MCF 10A (cell line): ENCODE results near the gene LTO1. TPM values are rescaled to one million over a fixed set of nuclear protein-coding genes. Genes with fewer than 3 reads are reported as not detected.

Source experiments
- BruUV-seq: library from RNA; stranded (reverse); fragments of 400-500 nt; replicated peaks from 2 replicates; lab custom pipeline; 2021; lab: Mats Ljungman, UMichigan
- CTCF ChIA-PET: fragments of 300-600 bp; sonication (Branson Sonifier 250); formaldehyde crosslinking; extraction: SDS; loops from one replicate; lab custom pipeline; 2021; ENCODE audit warnings: antibody characterized with exemption, inconsistent platforms; lab: Yijun Ruan, JAX
- POLR2A ChIA-PET: fragments of 300-600, 350-650 bp; sonication (Branson Sonifier 250); formaldehyde crosslinking; extraction: SDS; loops from one replicate; lab custom pipeline; 2020; ENCODE audit warnings: antibody characterized with exemption, inconsistent platforms; lab: Yijun Ruan, JAX
- DNase-seq: peaks from one replicate; pipeline ENCODE4 v3.0.0-alpha.2; 2018; ENCODE audit not compliant: unreplicated experiment
- H3K27ac Mint-ChIP-seq: one replicate; pipeline ENCODE4 v1.8.0; 2022; ENCODE audit warnings: mild to moderate bottlenecking, low read depth, mixed read lengths; ENCODE audit not compliant: unreplicated experiment
- H3K27me3 Mint-ChIP-seq: one replicate; pipeline ENCODE4 v1.8.0; 2022; ENCODE audit warnings: mixed read lengths; ENCODE audit not compliant: insufficient read depth, unreplicated experiment
- H3K36me3 Mint-ChIP-seq: one replicate; pipeline ENCODE4 v1.8.0; 2022; ENCODE audit warnings: mild to moderate bottlenecking, moderate library complexity, mixed read lengths; ENCODE audit not compliant: insufficient read depth, unreplicated experiment
- H3K4me1 Mint-ChIP-seq: one replicate; pipeline ENCODE4 v1.8.0; 2022; ENCODE audit warnings: mixed read lengths; ENCODE audit not compliant: insufficient read depth, unreplicated experiment
- H3K4me3 Mint-ChIP-seq: one replicate; pipeline ENCODE4 v1.8.0; 2022; ENCODE audit warnings: mild to moderate bottlenecking, moderate library complexity, mixed read lengths; ENCODE audit not compliant: unreplicated experiment
- H3K9me3 Mint-ChIP-seq: one replicate; pipeline ENCODE4 v1.8.0; 2022; ENCODE audit warnings: mixed read lengths; ENCODE audit not compliant: unreplicated experiment
- CTCF ChIP-seq: fragments of 200-600 bp; IDR thresholded peaks from one replicate; pipeline ENCODE4 v1.8.0; 2022; ENCODE audit warnings: antibody characterized with exemption, mild to moderate bottlenecking; ENCODE audit not compliant: unreplicated experiment
- intact Hi-C: fragments of 100-400 bp; cut with micrococcal nuclease; formaldehyde crosslinking; loops from 2 replicates; pipeline ENCODE4 v1.14.1; 2022
- total RNA-seq: library from RNA; stranded (reverse); gene quantifications from 2 replicates; pipeline ENCODE4 v1.2.3, GENCODE V29; 2022

LTO1 gene
- total RNA-seq, 1 experiment from 2014 or later = 34.2 TPM

- BruUV-seq = no TSS peak
- Mint-ChIP-seq H3K9me3 (no peaks in the 10 kb centered on the region), H3K27me3 (no peaks in the 10 kb centered on the region), H3K27ac (no peak overlapping the region), H3K36me3 (no peaks in the 10 kb centered on the region), H3K4me1 (no peaks in the 10 kb centered on the region), H3K4me3 (no peak overlapping the region)
- no peak for TF ChIP-seq CTCF
- intact Hi-C loops = no loop called here
- POLR2A ChIA-PET = no interaction called here
- DNase-seq = no peak
- CTCF ChIA-PET = interaction anchor here (1.3 kb wide), 1 partner anchor 198 kb away, joined by 3 read pairs; no protein-coding TSS in a partner anchor
Observed at GRCh38 chr11:69634590-69634989, 40.6 kb downstream of the LTO1 start.

GRCh38 chr11:69634069-69634468, 41.1 kb downstream of the LTO1 start:
- Mint-ChIP-seq H3K27ac (no peak overlapping the region), H3K9me3 (no peaks in the 10 kb centered on the region), H3K36me3 (no peaks in the 10 kb centered on the region), H3K4me3 (no peak overlapping the region), H3K27me3 (no peaks in the 10 kb centered on the region), H3K4me1 (no peaks in the 10 kb centered on the region)
- no TSS peak for BruUV-seq
- POLR2A ChIA-PET = no interaction called here
- intact Hi-C loops = no loop called here
- no peak for DNase-seq
- TF ChIP-seq CTCF = no peak
- CTCF ChIA-PET = interaction anchor here (1.3 kb wide), 1 partner anchor 197 kb away, joined by 3 read pairs; no protein-coding TSS in a partner anchor

- Mint-ChIP-seq H3K27me3 (no peaks in the 10 kb centered on the region), H3K4me3 (no peak overlapping the region), H3K27ac (no peak overlapping the region), H3K36me3 (no peaks in the 10 kb centered on the region), H3K9me3 (no peaks in the 10 kb centered on the region), H3K4me1 (no peaks in the 10 kb centered on the region)
- DNase-seq = no peak
- intact Hi-C loops = no loop called here
- no peak for TF ChIP-seq CTCF
- ChIA-PET POLR2A (interaction anchor here (0.7 kb wide), 1 partner anchor 1854 kb away, joined by 3 read pairs; no protein-coding TSS in a partner anchor), CTCF (interaction anchor here (1.0 kb wide), 1 partner anchor 281 kb away, joined by 3 read pairs; no protein-coding TSS in a partner anchor)
- no TSS peak for BruUV-seq
Observed at GRCh38 chr11:69632900-69633299, 42.3 kb downstream of the LTO1 start.

- DNase-seq = no peak
- POLR2A ChIA-PET = no interaction called here
- BruUV-seq = no TSS peak
- CTCF ChIA-PET = no interaction called here
- Mint-ChIP-seq H3K36me3 (no peaks in the 10 kb centered on the region), H3K27me3 (no peaks in the 10 kb centered on the region), H3K4me1 (no peaks in the 10 kb centered on the region), H3K4me3 (no peak overlapping the region), H3K9me3 (no peaks in the 10 kb centered on the region), H3K27ac (no peak overlapping the region)
- intact Hi-C loops = no loop called here
- TF ChIP-seq CTCF = no peak
Observed at GRCh38 chr11:69630424-69630823, 44.7 kb downstream of the LTO1 start.
